HepG2 (cell line): ENCODE measurements around the gene PNPLA2. TPM values are rescaled to one million over a fixed set of nuclear protein-coding genes. Genes with fewer than 3 reads are reported as not detected.

ENCODE experiments used
- ATF1 ChIP-seq: IDR thresholded peaks from 2 replicates; pipeline ENCODE4 v1.6.1; 2016; ENCODE audit warnings: mild to moderate bottlenecking, control low read depth
- ATF7 ChIP-seq, 2 experiments: fragments of 450-650 bp in 1 of 2; sonication (generic) in 1 of 2; formaldehyde crosslinking in 1 of 2; IDR thresholded peaks; 2 replicates each; pipeline versions ENCODE4 v1.4.0 to v1.6.1; 2016 to 2020; ENCODE audit warnings: antibody characterized with exemption in 1 of 2, mild to moderate bottlenecking in 1 of 2, missing genetic modification reagents in 1 of 2
- CREM ChIP-seq, 2 experiments: sonication (generic) in 1 of 2; formaldehyde crosslinking in 1 of 2; IDR thresholded peaks; 2 replicates each; pipeline versions ENCODE4 v1.4.0 to v1.6.1; 2016 to 2020; ENCODE audit warnings: antibody characterized with exemption in 1 of 2, mild to moderate bottlenecking in 1 of 2, missing genetic modification reagents in 1 of 2
- HDAC6 ChIP-seq: fragments of 200-600 bp; sonication (generic); IDR thresholded peaks from 2 replicates; pipeline ENCODE4 v1.7.0; 2017; ENCODE audit warnings: mild to moderate bottlenecking, antibody characterized with exemption, low read length, low read depth
- HMGA1 ChIP-seq: sonication (generic); formaldehyde crosslinking; conservative IDR thresholded peaks from 2 replicates; pipeline ENCODE4 v1.4.0; 2020; ENCODE audit warnings: missing genetic modification reagents
- MYC ChIP-seq: sonication (generic); formaldehyde crosslinking; IDR thresholded peaks from 2 replicates; pipeline ENCODE4 v1.9.0; 2021; ENCODE audit warnings: missing genetic modification reagents, borderline replicate concordance
- NCOA1 ChIP-seq: sonication (generic); formaldehyde crosslinking; IDR thresholded peaks from 2 replicates; pipeline ENCODE4 v1.9.0; 2021; ENCODE audit warnings: missing genetic modification reagents
- NR2C2 ChIP-seq: sonication (generic); formaldehyde crosslinking; IDR thresholded peaks from 2 replicates; pipeline ENCODE4 v1.4.0; 2020; ENCODE audit warnings: missing genetic modification reagents, mild to moderate bottlenecking, moderate library complexity, borderline replicate concordance
- PHF20 ChIP-seq: sonication (generic); formaldehyde crosslinking; IDR thresholded peaks from 2 replicates; pipeline ENCODE4 v1.5.0; 2020; ENCODE audit warnings: mild to moderate bottlenecking, missing genetic modification reagents
- PRPF4 ChIP-seq: fragments of 200-400 bp; formaldehyde crosslinking; IDR thresholded peaks from 2 replicates; pipeline ENCODE4 v1.6.1; 2016; ENCODE audit warnings: low read length, low read depth; ENCODE audit not compliant: poor library complexity, severe bottlenecking
- RELA ChIP-seq: sonication (generic); formaldehyde crosslinking; IDR thresholded peaks from 2 replicates; pipeline ENCODE4 v1.4.0; 2020; ENCODE audit warnings: missing genetic modification reagents
- SMYD3 ChIP-seq: sonication (generic); formaldehyde crosslinking; IDR thresholded peaks from 2 replicates; pipeline ENCODE4 v1.8.1; 2023; ENCODE audit warnings: mild to moderate bottlenecking, missing genetic modification reagents
- TAF15 ChIP-seq: fragments of 200-400 bp; formaldehyde crosslinking; IDR thresholded peaks from one replicate; pipeline ENCODE4 v1.6.1; 2018; ENCODE audit warnings: mild to moderate bottlenecking, low read depth, low read length; ENCODE audit not compliant: poor library complexity, severe bottlenecking
- ZNF20 ChIP-seq: sonication (generic); formaldehyde crosslinking; IDR thresholded peaks from 2 replicates; pipeline ENCODE4 v1.4.0; 2020; ENCODE audit warnings: mild to moderate bottlenecking, moderate library complexity, missing genetic modification reagents
- ZNF292 ChIP-seq: sonication (generic); formaldehyde crosslinking; IDR thresholded peaks from 2 replicates; pipeline ENCODE4 v1.8.1; 2022; ENCODE audit warnings: mild to moderate bottlenecking, low read depth, missing genetic modification reagents, borderline replicate concordance
- ZNF549 ChIP-seq: sonication (generic); formaldehyde crosslinking; IDR thresholded peaks from 2 replicates; pipeline ENCODE4 v1.5.0; 2020; ENCODE audit warnings: missing genetic modification reagents
- ZNF563 ChIP-seq: sonication (generic); formaldehyde crosslinking; IDR thresholded peaks from 2 replicates; pipeline ENCODE4 v1.8.0; 2022; ENCODE audit warnings: mild to moderate bottlenecking, moderate library complexity, missing genetic modification reagents
- ZNF780A ChIP-seq: sonication (generic); formaldehyde crosslinking; IDR thresholded peaks from 2 replicates; pipeline ENCODE4 v1.8.0; 2022; ENCODE audit warnings: mild to moderate bottlenecking, missing genetic modification reagents, moderate library complexity
- ZNF878 ChIP-seq: sonication (generic); formaldehyde crosslinking; IDR thresholded peaks from 2 replicates; pipeline ENCODE4 v1.8.1; 2023; ENCODE audit warnings: mild to moderate bottlenecking, missing genetic modification reagents, moderate library complexity
- ZSCAN12 ChIP-seq: sonication (generic); formaldehyde crosslinking; IDR thresholded peaks from 2 replicates; pipeline ENCODE4 v1.9.0; 2021; ENCODE audit warnings: mild to moderate bottlenecking, missing genetic modification reagents
- polyA plus RNA-seq, 8 experiments: library from polyadenylated mRNA; depleted of rRNA in 3 of 8; stranded (reverse) in 7 of 8; unstranded in 1 of 8; fragments of >200 nt; fragmentation: Illumina TruSeq in 4 of 8; extraction: Trizol in 4 of 8; gene quantifications; 2 replicates each; pipeline versions ENCODE4 v1.2.1 to v1.2.3, GENCODE V29; 2011 to 2016; ENCODE audit warnings: low read depth in 4 of 8, missing spikeins in 1 of 8, mixed read lengths in 1 of 8; ENCODE audit not compliant: insufficient read depth in 1 of 8
- total RNA-seq, 5 experiments: library from RNA; depleted of rRNA; stranded (reverse); fragments of >200 nt; fragmentation: Illumina TruSeq; extraction: Trizol; gene quantifications; 2 replicates each; pipeline ENCODE4 v1.2.3, GENCODE V29; 2016; ENCODE audit warnings: low read depth in 1 of 5
- TF ChIP-seq, protein P1 (sequence below): sonication (generic); formaldehyde crosslinking; IDR thresholded peaks from 2 replicates; pipeline ENCODE4 v1.5.0; 2020; ENCODE audit warnings: mild to moderate bottlenecking, missing genetic modification reagents
- TF ChIP-seq, protein P2 (sequence below): sonication (generic); formaldehyde crosslinking; IDR thresholded peaks from 2 replicates; pipeline ENCODE4 v1.4.0; 2020; ENCODE audit warnings: missing genetic modification reagents
- TF ChIP-seq, protein P3 (sequence below): sonication (generic); formaldehyde crosslinking; IDR thresholded peaks from 2 replicates; pipeline ENCODE4 v1.5.1; 2020; ENCODE audit warnings: missing genetic modification reagents, mild to moderate bottlenecking, borderline replicate concordance

The PNPLA2 gene
- total and polyA plus RNA-seq, 2 of the 13 experiments (the other 11 are each of a cell fraction or from before 2014, with no cell fraction given): 10.5 to 43.2 TPM

DNA sequence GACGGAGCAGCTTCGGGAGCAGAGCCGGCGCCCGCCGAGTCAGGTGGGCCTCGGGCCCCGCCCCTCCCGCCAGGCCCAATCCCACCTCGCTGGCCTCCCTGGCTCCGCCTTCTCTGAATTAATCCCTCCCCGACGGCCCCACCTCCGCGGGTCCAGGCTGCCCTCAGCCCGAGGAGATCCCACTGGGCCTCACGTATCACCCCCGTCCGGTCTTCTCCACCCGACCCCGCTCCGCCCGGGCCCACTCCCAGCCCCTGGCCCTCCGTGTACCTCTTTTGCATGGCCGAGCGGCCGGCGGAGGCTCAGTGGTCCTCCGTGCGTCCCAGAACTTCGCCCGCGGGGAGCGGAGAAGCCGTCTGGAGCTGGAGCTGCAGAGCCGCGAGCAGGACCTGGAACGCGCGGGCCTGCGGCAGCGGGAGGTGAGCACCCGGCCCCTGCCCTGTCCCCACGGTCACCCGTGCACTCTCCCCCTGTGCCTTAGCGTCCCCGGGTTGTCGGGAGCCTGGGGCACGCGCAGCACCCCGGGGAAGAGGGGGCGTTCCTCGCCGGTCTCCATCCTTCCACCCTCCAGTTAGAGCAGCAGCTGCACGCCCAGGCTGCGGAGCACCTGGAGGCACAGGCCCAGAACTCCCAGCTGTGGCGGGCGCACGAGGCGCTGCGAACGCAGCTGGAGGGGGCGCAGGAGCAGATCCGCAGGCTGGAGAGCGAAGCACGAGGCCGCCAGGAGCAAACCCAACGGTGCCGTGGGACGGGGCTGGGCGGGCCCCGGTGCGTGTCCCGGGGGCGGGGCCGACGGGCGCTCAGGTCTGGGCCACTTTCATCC is 11.8 kb downstream of the PNPLA2 start (continued):
- TF ChIP-seq, protein P1, sequence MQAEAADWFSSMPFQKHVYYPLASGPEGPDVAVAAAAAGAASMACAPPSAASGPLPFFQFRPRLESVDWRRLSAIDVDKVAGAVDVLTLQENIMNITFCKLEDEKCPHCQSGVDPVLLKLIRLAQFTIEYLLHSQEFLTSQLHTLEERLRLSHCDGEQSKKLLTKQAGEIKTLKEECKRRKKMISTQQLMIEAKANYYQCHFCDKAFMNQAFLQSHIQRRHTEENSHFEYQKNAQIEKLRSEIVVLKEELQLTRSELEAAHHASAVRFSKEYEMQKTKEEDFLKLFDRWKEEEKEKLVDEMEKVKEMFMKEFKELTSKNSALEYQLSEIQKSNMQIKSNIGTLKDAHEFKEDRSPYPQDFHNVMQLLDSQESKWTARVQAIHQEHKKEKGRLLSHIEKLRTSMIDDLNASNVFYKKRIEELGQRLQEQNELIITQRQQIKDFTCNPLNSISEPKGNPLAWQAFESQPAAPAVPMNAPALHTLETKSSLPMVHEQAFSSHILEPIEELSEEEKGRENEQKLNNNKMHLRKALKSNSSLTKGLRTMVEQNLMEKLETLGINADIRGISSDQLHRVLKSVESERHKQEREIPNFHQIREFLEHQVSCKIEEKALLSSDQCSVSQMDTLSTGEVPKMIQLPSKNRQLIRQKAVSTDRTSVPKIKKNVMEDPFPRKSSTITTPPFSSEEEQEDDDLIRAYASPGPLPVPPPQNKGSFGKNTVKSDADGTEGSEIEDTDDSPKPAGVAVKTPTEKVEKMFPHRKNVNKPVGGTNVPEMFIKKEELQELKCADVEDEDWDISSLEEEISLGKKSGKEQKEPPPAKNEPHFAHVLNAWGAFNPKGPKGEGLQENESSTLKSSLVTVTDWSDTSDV: peak; percentile 92
- TF ChIP-seq ATF7 (IDR thresholded peaks at IDR 0.05) (no peak), ATF7 (CRISPR knock-in tag; IDR thresholded peaks at IDR 0.05) (no peak), CREM (IDR thresholded peaks at IDR 0.05) (no peak), CREM (CRISPR knock-in tag; IDR thresholded peaks at IDR 0.05) (no peak), NR2C2 (0 out of 2 replicates have a peak, but pooled peaks have one; percentile 8), ZNF878 (CRISPR knock-in tag) (no peak), ZNF292 (CRISPR knock-in tag) (no peak), RELA (CRISPR knock-in tag) (no peak), ZNF20 (CRISPR knock-in tag) (no peak), HDAC6 (no peak), HMGA1 (CRISPR knock-in tag) (no peak), MYC (CRISPR knock-in tag) (peak; percentile 85), ZNF780A (CRISPR knock-in tag) (no peak), ZNF549 (CRISPR knock-in tag) (no peak), ZSCAN12 (no peak), SMYD3 (CRISPR knock-in tag) (no peak), ZNF563 (CRISPR knock-in tag) (no peak), PRPF4 (no peak), TAF15 (no peak), PHF20 (no peak), NCOA1 (CRISPR knock-in tag) (0 out of 2 replicates have a peak, but pooled peaks have one; percentile 22), ATF1 (CRISPR knock-in tag) (no peak)
- TF ChIP-seq, protein P2, sequence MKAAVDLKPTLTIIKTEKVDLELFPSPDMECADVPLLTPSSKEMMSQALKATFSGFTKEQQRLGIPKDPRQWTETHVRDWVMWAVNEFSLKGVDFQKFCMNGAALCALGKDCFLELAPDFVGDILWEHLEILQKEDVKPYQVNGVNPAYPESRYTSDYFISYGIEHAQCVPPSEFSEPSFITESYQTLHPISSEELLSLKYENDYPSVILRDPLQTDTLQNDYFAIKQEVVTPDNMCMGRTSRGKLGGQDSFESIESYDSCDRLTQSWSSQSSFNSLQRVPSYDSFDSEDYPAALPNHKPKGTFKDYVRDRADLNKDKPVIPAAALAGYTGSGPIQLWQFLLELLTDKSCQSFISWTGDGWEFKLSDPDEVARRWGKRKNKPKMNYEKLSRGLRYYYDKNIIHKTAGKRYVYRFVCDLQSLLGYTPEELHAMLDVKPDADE (CRISPR knock-in tag): no peak
- TF ChIP-seq, protein P3, sequence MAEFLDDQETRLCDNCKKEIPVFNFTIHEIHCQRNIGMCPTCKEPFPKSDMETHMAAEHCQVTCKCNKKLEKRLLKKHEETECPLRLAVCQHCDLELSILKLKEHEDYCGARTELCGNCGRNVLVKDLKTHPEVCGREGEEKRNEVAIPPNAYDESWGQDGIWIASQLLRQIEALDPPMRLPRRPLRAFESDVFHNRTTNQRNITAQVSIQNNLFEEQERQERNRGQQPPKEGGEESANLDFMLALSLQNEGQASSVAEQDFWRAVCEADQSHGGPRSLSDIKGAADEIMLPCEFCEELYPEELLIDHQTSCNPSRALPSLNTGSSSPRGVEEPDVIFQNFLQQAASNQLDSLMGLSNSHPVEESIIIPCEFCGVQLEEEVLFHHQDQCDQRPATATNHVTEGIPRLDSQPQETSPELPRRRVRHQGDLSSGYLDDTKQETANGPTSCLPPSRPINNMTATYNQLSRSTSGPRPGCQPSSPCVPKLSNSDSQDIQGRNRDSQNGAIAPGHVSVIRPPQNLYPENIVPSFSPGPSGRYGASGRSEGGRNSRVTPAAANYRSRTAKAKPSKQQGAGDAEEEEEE: no peak
